Thyroid gland (tissue), 4 donors: ENCODE data around the gene ARMC2.

Experiments
- POLR2A ChIP-seq, 2 donors: fragments of 450-650 bp; IDR thresholded peaks; one replicate each; pipeline ENCODE4 v1.6.1; 2017; ENCODE audit warnings: antibody characterized with exemption in 2 of 2, mild to moderate bottlenecking in 2 of 2, moderate library complexity in 1 of 2
- TF ChIP-seq, protein P1 (sequence below), 6 experiments: fragments of 200-600 bp in 3 of 6; fragments of 450-650 bp in 3 of 6; sonication (generic) in 3 of 6; IDR thresholded peaks; one replicate each; pipeline ENCODE4 v1.5.1; 2016 to 2019; ENCODE audit warnings: antibody characterized with exemption in 6 of 6, mild to moderate bottlenecking in 2 of 6, inconsistent platforms in 1 of 6, moderate library complexity in 1 of 6

- TF ChIP-seq, protein P1, sequence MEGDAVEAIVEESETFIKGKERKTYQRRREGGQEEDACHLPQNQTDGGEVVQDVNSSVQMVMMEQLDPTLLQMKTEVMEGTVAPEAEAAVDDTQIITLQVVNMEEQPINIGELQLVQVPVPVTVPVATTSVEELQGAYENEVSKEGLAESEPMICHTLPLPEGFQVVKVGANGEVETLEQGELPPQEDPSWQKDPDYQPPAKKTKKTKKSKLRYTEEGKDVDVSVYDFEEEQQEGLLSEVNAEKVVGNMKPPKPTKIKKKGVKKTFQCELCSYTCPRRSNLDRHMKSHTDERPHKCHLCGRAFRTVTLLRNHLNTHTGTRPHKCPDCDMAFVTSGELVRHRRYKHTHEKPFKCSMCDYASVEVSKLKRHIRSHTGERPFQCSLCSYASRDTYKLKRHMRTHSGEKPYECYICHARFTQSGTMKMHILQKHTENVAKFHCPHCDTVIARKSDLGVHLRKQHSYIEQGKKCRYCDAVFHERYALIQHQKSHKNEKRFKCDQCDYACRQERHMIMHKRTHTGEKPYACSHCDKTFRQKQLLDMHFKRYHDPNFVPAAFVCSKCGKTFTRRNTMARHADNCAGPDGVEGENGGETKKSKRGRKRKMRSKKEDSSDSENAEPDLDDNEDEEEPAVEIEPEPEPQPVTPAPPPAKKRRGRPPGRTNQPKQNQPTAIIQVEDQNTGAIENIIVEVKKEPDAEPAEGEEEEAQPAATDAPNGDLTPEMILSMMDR (IDR thresholded peaks at IDR 0.05), result no peak
- no peak for TF ChIP-seq POLR2A (IDR thresholded peaks at IDR 0.05)
Measured at GRCh38 chr6:108807928-108808327, 40.3 kb upstream of the ARMC2 start.
